Nephron (organoid): ENCODE data around the gene PRSS38.
A peak's percentile ranks its signal among the peaks of the same experiment; 100 is the strongest.

Source experiments
- H3K27ac Mint-ChIP-seq, 3 experiments: 2 replicates each; pipeline ENCODE4 v1.8.0; 2020; ENCODE audit warnings: mixed read lengths in 3 of 3, mild to moderate bottlenecking in 2 of 3, moderate library complexity in 1 of 3
- H3K27me3 Mint-ChIP-seq: 2 replicates; pipeline ENCODE4 v1.8.0; 2021; ENCODE audit warnings: low read depth, mild to moderate bottlenecking, moderate library complexity, mixed read lengths
- H3K36me3 Mint-ChIP-seq: 2 replicates; pipeline ENCODE4 v1.8.0; 2020; ENCODE audit warnings: low read depth, mixed read lengths
- H3K4me1 Mint-ChIP-seq: 2 replicates; pipeline ENCODE4 v1.8.0; 2020; ENCODE audit warnings: mixed read lengths
- H3K4me3 Mint-ChIP-seq, 3 experiments: 2 replicates each; pipeline ENCODE4 v1.8.0; 2020; ENCODE audit warnings: mild to moderate bottlenecking in 3 of 3, mixed read lengths in 3 of 3, moderate library complexity in 2 of 3
- H3K9me3 Mint-ChIP-seq: 2 replicates; pipeline ENCODE4 v1.8.0; 2020; ENCODE audit warnings: mixed read lengths
- CTCF ChIP-seq, 3 experiments: fragments of 200-600 bp; sonication (generic); IDR thresholded peaks; one replicate each; pipeline ENCODE4 v1.5.0; 2021; ENCODE audit warnings: antibody characterized with exemption in 3 of 3; ENCODE audit not compliant: unreplicated experiment in 3 of 3

Gene PRSS38

DNA sequence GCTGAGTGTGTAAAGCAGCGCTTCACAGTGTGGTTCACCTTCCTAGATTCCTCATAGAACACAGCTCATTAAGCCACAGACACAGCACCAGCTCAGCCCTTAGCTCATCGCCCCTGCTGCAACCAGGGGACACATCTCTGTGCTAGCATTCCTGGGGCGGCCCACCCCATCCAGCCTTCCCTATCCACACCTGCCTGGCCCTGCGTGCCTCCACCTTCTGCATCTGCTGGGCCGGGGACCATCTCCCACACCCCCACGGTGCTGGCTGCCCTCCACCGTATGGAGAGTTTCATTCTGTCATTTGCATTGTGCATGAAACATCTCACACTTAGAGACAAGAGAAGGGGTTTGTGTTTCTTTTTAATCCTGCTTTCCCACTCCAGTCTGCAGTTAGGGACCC is 35.8 kb upstream of the PRSS38 start:
- Mint-ChIP-seq H3K27ac (no peak overlapping the region), H3K36me3 (peaks cover 18% of the 10 kb centered on the region), H3K9me3 (no peaks in the 10 kb centered on the region), H3K4me1 (peaks cover 23% of the 10 kb centered on the region), H3K4me3 (no peak overlapping the region), H3K27me3 (no peaks in the 10 kb centered on the region)
- no peak for TF ChIP-seq CTCF (IDR thresholded peaks at IDR 0.05; ENCODE audit: unreplicated experiment in 3 of 3)

- Mint-ChIP-seq H3K27ac (no peak overlapping the region), H3K9me3 (no peaks in the 10 kb centered on the region), H3K27me3 (no peaks in the 10 kb centered on the region), H3K36me3 (peaks cover 18% of the 10 kb centered on the region), H3K4me1 (peaks cover 16% of the 10 kb centered on the region), H3K4me3 (no peak overlapping the region)
- TF ChIP-seq CTCF (IDR thresholded peaks at IDR 0.05; ENCODE audit: unreplicated experiment in 3 of 3), result no peak
Observed at GRCh38 chr1:227780101-227781044, 35.1 kb upstream of the PRSS38 start.

DNA sequence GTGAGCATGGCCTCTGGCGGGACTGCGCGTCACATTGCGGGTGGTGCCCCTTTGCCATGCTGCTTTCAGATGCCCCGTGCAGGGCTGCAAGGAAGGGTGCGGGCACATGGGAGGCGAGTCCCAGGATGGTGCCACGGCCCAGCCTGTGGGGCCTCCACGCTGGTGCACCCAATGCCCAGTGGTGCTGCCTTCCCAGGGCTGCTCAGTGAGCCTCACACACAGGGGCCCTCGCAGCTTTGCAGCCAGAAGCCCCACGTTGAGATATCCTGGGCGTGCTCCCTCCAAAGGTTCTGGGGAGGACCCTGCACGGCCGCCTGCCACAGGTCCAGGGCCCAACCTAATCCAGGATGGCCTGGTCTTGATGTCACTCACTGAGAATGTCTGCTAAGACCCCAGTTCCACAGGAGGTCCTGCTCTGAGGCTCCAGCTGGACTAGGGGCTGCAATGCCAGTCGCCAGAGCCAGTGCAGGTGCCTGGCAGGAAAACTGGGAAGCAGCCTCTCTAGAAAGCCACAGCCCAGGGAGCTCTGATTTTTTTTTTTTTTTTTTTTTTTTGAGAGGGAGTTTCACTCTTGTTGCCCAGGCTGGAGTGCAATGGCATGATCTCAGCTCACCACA is 34.1 kb upstream of the PRSS38 start:
- Mint-ChIP-seq H3K4me1 (peaks cover 11% of the 10 kb centered on the region), H3K9me3 (no peaks in the 10 kb centered on the region), H3K27ac (no peak overlapping the region), H3K36me3 (peaks cover 18% of the 10 kb centered on the region), H3K4me3 (no peak overlapping the region), H3K27me3 (peaks cover 7% of the 10 kb centered on the region)
- no peak for TF ChIP-seq CTCF (IDR thresholded peaks at IDR 0.05; ENCODE audit: unreplicated experiment in 3 of 3)

DNA sequence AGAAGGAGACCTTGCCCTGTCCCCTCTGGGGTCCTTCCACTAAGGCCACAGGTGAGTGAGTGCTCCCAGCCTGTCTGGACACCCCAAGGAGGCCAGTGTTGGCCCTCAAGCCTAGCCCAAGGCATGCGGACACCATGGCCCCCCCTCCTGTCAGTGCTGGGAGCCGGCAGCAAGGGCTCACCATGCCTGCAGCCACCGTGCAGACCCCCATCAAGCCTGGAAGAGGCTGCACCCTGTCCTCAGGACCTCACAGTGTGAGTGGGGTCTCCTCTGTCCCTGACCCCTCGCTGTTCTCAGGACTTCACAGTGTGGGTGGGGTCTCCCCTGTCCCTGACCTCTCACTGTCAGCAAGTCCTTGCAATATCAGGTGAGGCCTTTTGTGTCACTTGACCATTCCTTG is 33.2 kb upstream of the PRSS38 start:
- Mint-ChIP-seq H3K9me3 (no peaks in the 10 kb centered on the region), H3K36me3 (peaks cover 18% of the 10 kb centered on the region), H3K27ac (no peak overlapping the region), H3K4me3 (no peak overlapping the region), H3K4me1 (peaks cover 10% of the 10 kb centered on the region), H3K27me3 (peaks cover 13% of the 10 kb centered on the region)
- TF ChIP-seq CTCF (IDR thresholded peaks at IDR 0.05; ENCODE audit: unreplicated experiment in 3 of 3), result no peak

- no peaks in the 10 kb centered on the region for H3K9me3 Mint-ChIP-seq
- H3K27me3 Mint-ChIP-seq, result peaks cover 17% of the 10 kb centered on the region
- H3K4me1 Mint-ChIP-seq, result peaks cover 13% of the 10 kb centered on the region
- no peak overlapping the region for H3K27ac Mint-ChIP-seq
- H3K36me3 Mint-ChIP-seq, result peaks cover 15% of the 10 kb centered on the region
- TF ChIP-seq CTCF (IDR thresholded peaks at IDR 0.05; ENCODE audit: unreplicated experiment in 3 of 3), result no peak
- H3K4me3 Mint-ChIP-seq, result peak overlapping the region in 2 of 3 experiments; percentile 29 to 56
Observed at GRCh38 chr1:227785094-227785804, 30.2 kb upstream of the PRSS38 start.
